ENCODE results near the gene GLP1R. TPM values are rescaled to one million over a fixed set of nuclear protein-coding genes. Genes with fewer than 3 reads are reported as not detected.

The GLP1R gene
- polyA plus RNA-seq, 1 of the 3 experiments (the other 2 are of a cell fraction), result not detected

- TF ChIP-seq ZBTB33 (IDR thresholded peaks at IDR 0.05; ENCODE audit: borderline replicate concordance, low read depth) (no peak), ELF1 (IDR thresholded peaks at IDR 0.05) (no peak), GATA2 (CRISPR knock-in tag; IDR thresholded peaks at IDR 0.05) (no peak), FOXM1 (IDR thresholded peaks at IDR 0.05; ENCODE audit: low read depth) (no peak), MXI1 (IDR thresholded peaks at IDR 0.05; ENCODE audit: low read depth, low read length) (no peak), PBX3 (IDR thresholded peaks at IDR 0.05) (no peak), MEF2A (IDR thresholded peaks at IDR 0.05; ENCODE audit: borderline replicate concordance, low read depth) (no peak), RCOR1 (IDR thresholded peaks at IDR 0.05; ENCODE audit: low read length) (no peak), RFX5 (IDR thresholded peaks at IDR 0.05; ENCODE audit: low read length) (no peak), RAD21 (IDR thresholded peaks at IDR 0.05; ENCODE audit: low read length) (no peak), JUND (IDR thresholded peaks at IDR 0.05) (no peak)
- TF ChIP-seq, protein P1, sequence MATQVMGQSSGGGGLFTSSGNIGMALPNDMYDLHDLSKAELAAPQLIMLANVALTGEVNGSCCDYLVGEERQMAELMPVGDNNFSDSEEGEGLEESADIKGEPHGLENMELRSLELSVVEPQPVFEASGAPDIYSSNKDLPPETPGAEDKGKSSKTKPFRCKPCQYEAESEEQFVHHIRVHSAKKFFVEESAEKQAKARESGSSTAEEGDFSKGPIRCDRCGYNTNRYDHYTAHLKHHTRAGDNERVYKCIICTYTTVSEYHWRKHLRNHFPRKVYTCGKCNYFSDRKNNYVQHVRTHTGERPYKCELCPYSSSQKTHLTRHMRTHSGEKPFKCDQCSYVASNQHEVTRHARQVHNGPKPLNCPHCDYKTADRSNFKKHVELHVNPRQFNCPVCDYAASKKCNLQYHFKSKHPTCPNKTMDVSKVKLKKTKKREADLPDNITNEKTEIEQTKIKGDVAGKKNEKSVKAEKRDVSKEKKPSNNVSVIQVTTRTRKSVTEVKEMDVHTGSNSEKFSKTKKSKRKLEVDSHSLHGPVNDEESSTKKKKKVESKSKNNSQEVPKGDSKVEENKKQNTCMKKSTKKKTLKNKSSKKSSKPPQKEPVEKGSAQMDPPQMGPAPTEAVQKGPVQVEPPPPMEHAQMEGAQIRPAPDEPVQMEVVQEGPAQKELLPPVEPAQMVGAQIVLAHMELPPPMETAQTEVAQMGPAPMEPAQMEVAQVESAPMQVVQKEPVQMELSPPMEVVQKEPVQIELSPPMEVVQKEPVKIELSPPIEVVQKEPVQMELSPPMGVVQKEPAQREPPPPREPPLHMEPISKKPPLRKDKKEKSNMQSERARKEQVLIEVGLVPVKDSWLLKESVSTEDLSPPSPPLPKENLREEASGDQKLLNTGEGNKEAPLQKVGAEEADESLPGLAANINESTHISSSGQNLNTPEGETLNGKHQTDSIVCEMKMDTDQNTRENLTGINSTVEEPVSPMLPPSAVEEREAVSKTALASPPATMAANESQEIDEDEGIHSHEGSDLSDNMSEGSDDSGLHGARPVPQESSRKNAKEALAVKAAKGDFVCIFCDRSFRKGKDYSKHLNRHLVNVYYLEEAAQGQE (IDR thresholded peaks at IDR 0.05; ENCODE audit: low read depth, low read length), result no peak
Observed at GRCh38 chr6:39086294-39086693, 37.7 kb downstream of the GLP1R start (continued).

DNA sequence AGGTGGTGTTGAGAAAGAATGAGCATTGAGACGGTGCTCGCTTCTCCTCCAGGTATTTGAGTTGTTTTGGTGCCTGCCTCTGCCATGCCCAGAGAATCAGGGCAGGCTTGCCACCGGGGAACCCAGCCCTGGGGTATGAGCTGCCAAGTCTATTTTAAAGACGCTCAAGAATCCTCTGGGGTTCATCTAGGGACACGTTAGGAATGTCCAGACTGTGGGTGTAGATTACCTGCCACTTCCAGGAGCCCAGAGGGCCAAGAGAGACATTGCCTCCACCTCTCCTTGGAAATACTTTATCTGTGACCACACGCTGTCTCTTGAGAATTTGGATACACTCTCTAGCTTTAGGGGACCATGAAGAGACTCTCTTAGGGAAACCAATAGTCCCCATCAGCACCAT is 38.1 kb downstream of the GLP1R start:
- no peak overlapping the region for H3K9ac ChIP-seq
- POLR2A ChIA-PET, result no interaction called here
- WGBS (ENCODE audit: low lambda C conversion rate), result 47% methylated on average over 5 of the region's 6 CpGs
- no peak overlapping the region for H3K27ac ChIP-seq (ENCODE audit: low read depth in 2 of 2, low read length in 1 of 2)
- no peaks in the 10 kb centered on the region for H3K79me2 ChIP-seq (ENCODE audit: insufficient read depth)
- CTCF ChIA-PET, result interaction anchor here (1.2 to 2.0 kb wide), 5 partner anchors 11 to 113 kb away, joined by 3 to 15 read pairs (median 4); no protein-coding TSS in a partner anchor
- TF ChIP-seq, protein P2, sequence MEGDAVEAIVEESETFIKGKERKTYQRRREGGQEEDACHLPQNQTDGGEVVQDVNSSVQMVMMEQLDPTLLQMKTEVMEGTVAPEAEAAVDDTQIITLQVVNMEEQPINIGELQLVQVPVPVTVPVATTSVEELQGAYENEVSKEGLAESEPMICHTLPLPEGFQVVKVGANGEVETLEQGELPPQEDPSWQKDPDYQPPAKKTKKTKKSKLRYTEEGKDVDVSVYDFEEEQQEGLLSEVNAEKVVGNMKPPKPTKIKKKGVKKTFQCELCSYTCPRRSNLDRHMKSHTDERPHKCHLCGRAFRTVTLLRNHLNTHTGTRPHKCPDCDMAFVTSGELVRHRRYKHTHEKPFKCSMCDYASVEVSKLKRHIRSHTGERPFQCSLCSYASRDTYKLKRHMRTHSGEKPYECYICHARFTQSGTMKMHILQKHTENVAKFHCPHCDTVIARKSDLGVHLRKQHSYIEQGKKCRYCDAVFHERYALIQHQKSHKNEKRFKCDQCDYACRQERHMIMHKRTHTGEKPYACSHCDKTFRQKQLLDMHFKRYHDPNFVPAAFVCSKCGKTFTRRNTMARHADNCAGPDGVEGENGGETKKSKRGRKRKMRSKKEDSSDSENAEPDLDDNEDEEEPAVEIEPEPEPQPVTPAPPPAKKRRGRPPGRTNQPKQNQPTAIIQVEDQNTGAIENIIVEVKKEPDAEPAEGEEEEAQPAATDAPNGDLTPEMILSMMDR (IDR thresholded peaks at IDR 0.05), result no peak
- TF ChIP-seq TCF12 (IDR thresholded peaks at IDR 0.05), result no peak
- no peak for TF ChIP-seq EP300 (IDR thresholded peaks at IDR 0.05; ENCODE audit: borderline replicate concordance in 1 of 2, low read depth in 1 of 2, low read length in 1 of 2)
- TF ChIP-seq MXI1 (IDR thresholded peaks at IDR 0.05; ENCODE audit: low read depth, low read length), result no peak
- H3K4me3 ChIP-seq (ENCODE audit: low read depth in 2 of 2, low read length in 1 of 2), result no peak overlapping the region
- no peaks in the 10 kb centered on the region for H3K36me3 ChIP-seq (replicated peaks in 1 of 2; ENCODE audit: control insufficient read depth in 1 of 2, insufficient read depth in 2 of 2, low read length in 1 of 2)
- H3F3A ChIP-seq (replicated peaks; ENCODE audit: insufficient read depth), result no peaks in the 10 kb centered on the region
- H3K4me2 ChIP-seq, result no peak overlapping the region
- H3K9me3 ChIP-seq, result no peaks in the 10 kb centered on the region
- H3K4me1 ChIP-seq (ENCODE audit: control insufficient read depth in 1 of 2, insufficient read depth in 2 of 2, low read depth in 1 of 2, low read length in 1 of 2), result peaks cover 0 to 14% of the 10 kb centered on the region in 2 experiments; a peak in 1 of 4 replicates
- no peaks in the 10 kb centered on the region for H4K20me1 ChIP-seq (ENCODE audit: insufficient read depth)
- no peak overlapping the region for H2AFZ ChIP-seq (ENCODE audit: low read depth)
- no peaks in the 10 kb centered on the region for H3K9me2 ChIP-seq
- H3K27me3 ChIP-seq (ENCODE audit: insufficient read depth), result no peaks in the 10 kb centered on the region
- no peak for DNase-seq

Data from SK-N-SH (cell line).